GM21515 (cell line): Measurements from ENCODE around the gene RASSF5.
"Not testable (repeated sequence)": the region's sequence is repeated elsewhere in the genome, so short reads cannot be mapped to it uniquely, and the experiment has no call there.

ENCODE experiments used
- ATAC-seq: cut with Tn5 transposase; IDR thresholded peaks from one replicate; pipeline ENCODE4 v1.9.1; 2021; ENCODE audit not compliant: unreplicated experiment

RASSF5 gene

DNA sequence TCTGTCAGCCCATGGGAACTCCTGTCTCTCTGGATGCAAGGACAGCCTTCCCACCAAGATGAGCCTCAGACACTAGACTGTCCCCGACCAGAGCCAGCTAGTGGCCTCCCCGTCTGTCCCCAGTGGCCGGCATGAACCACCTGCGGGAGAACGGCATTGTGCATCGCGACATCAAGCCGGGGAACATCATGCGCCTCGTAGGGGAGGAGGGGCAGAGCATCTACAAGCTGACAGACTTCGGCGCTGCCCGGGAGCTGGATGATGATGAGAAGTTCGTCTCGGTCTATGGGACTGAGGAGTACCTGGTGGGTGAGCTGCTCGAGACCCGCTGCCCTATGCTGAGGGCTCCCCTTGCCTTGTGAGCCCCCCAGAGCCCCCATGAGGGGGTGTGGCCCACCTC is 31.3 kb upstream of the RASSF5 start:
- no peak for ATAC-seq

DNA sequence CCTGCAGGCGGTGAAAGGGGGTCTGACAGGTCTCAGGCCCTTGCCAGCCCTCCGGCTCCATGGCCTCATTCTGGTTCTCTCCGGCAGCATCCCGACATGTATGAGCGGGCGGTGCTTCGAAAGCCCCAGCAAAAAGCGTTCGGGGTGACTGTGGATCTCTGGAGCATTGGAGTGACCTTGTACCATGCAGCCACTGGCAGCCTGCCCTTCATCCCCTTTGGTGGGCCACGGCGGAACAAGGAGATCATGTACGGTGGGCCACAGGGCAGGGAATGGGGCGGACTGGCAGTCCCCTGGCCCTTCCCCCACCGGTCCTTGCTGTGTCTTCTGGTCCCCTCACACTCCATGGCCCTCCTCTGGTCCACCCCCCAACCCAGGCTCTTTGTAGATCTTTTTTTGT is 30.7 kb upstream of the RASSF5 start:
- ATAC-seq: no peak

DNA sequence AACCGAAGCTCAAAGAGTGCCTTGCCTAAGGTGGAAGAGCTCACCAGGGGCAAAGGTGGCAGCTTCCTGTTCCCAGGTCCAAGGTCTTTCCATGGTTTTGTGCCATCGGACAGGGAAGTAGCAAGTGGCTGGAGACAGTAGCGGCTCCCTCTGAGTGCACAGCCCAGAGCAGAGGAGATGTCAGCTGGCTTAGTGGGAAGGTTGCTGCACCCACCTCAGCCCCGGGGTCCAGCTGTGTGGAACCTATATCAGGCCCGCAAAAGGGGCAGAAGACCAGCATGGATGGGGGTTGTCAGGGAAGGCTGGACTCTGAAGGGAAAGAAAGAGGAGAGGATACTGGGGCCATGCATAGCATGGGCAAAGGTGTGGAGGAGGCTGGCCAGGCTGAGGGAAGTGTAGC is 30.2 kb upstream of the RASSF5 start:
- no peak for ATAC-seq

DNA sequence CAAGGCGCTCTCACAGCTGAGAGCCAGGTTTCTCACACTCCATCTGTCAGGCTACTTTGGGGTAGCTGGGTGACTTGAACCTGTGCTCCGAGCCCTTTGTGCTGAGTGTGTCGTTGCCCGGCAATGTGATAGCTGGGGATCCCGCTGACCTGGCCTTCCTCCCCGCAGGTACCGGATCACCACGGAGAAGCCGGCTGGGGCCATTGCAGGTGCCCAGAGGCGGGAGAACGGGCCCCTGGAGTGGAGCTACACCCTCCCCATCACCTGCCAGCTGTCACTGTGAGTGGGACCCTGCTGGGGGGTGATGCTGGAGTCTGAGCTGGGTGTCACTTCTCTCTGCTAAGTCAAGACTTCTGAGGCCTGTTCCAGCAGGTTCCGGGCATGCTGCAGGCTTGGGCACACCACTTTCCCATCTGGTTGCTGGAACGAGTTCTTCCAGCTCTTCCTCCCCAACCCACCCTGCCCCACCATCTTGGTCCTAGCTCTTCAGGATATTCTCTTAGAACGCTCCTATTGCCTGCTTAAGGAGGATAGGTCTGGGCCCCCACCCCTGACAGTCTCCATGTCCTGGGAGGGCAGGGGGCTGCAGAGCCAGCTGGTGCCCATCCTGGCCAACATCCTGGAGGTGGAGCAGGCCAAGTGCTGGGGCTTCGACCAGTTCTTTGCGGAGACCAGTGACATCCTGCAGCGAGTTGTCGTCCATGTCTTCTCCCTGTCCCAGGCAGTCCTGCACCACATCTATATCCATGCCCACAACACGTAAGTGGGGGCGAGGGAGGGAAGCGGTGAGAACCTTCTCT is 29.6 kb upstream of the RASSF5 start:
- ATAC-seq: no peak

DNA sequence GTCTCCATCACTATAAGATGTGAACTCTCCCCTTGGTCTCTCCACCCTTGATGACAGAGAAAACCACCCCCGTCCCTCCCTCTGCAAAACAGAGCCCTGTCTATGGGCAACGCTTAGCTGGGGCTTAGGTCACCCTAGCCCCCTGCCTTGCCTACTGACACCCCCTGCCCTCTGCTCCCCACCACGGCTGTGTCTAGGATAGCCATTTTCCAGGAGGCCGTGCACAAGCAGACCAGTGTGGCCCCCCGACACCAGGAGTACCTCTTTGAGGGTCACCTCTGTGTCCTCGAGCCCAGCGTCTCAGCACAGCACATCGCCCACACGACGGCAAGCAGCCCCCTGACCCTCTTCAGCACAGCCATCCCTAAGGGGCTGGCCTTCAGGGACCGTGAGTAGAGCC is 28.6 kb upstream of the RASSF5 start:
- ATAC-seq: no peak

DNA sequence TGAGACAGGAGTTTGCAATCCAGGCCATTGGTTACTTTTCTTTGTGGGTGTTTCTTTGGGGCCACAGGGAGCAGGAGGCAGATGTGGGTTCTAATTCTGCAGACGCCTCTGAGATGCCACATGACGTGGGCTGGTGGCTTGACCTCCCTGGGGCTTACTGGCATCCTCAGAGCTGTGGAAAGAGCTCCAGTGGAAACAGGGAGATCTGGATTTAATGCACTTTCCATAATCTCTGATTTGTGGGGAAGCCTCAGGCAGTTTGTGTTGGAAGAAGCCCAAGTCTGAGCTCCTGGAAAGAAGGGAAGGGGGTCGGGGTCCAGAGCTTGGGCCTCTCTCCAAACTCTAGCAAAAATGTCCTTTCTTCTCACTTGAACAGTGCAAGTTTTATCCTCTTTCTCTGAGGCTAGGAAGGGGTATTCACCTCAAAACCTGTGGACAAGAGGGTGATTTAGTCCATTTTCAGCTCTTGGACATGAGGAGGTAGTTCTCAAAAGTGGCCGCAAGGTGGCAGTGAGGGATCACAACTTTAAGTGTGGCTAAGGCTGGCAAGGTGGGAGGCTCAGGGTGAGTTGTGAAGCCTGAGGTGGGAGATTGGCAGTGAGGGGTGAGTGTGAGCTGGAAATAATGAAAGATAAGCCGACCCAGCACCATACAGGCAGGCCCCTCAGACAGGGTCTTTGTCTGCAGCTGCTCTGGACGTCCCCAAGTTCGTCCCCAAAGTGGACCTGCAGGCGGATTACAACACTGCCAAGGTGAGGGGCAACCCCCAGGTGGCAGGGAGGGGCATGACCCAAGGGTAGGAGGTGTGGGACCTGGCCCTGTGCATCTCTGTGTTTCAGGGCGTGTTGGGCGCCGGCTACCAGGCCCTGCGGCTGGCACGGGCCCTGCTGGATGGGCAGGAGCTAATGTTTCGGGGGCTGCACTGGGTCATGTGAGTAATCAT is 27.9 kb upstream of the RASSF5 start:
- no peak for ATAC-seq

DNA sequence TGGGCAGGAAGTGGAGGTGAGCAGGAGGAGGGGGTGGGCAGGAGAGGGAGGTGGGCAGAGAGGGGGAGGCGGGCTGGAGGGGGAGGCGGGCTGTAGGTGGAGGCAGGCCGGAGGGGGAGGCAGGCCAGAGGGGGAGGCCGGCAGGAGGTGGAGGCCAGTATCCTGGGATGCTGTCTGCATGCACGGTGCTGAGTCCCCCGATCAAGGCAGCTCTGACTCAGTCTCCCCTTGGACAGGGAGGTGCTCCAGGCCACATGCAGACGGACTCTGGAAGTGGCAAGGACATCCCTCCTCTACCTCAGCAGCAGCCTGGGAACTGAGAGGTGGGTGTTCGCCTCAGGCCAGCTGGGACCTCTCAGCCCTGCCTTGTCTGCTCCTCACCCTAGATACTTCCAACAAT is 27.1 kb upstream of the RASSF5 start:
- ATAC-seq: no peak

DNA sequence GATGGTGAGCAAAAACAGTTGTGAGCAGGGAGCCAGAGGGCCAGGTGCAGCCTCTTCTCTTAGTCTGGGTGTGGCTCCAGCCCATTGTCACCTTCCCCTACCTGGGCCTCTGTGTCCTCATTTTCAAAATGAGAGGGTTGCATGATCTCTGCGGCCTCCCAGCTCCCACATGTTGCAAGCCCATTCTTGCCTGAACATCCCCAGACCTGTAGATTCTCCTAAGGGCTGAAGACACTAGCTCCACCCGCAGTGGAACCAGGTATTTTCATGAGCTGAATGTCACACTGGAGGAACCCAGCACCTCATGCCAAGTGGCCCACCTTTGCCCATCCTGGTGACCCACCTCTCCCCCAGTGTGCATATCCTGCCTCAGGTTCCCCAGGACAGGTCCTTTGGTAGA is 24.7 kb upstream of the RASSF5 start:
- no peak for ATAC-seq

DNA sequence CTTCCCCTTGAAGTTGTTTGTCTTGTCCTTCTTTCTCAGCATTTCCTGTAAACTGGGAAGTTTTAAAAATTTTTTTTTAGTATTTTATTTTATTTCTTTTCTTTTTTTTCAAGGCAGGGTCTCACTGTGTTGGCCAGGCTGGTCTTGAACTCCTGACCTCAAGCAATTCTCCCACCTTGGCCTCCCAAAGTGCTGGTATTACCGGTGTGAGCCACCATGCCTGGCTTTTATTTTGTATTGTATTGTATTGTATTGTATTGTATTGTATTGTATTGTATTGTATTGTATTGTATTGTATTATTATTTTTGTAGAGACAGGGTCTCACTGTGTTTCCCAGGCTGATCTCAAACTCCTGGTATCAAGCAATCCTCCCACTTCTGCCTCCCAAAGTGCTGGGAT is 23.5 kb upstream of the RASSF5 start:
- not testable (repeated sequence) for ATAC-seq

DNA sequence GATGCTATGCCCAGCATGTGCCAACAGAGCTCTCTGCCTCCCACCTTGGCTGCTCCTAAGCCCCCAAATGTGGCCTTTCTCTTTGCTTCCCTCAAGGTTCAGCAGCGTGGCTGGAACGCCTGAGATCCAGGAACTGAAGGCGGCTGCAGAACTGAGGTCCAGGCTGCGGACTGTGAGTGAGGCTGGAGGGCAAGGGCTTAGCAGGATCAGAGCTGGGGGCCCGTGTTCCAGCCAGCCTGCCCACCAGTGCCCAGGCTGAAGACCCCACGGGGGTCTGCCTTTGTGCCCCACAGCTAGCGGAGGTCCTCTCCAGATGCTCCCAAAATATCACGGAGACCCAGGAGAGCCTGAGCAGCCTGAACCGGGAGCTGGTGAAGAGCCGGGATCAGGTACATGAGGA is 22.4 kb upstream of the RASSF5 start:
- ATAC-seq: no peak

DNA sequence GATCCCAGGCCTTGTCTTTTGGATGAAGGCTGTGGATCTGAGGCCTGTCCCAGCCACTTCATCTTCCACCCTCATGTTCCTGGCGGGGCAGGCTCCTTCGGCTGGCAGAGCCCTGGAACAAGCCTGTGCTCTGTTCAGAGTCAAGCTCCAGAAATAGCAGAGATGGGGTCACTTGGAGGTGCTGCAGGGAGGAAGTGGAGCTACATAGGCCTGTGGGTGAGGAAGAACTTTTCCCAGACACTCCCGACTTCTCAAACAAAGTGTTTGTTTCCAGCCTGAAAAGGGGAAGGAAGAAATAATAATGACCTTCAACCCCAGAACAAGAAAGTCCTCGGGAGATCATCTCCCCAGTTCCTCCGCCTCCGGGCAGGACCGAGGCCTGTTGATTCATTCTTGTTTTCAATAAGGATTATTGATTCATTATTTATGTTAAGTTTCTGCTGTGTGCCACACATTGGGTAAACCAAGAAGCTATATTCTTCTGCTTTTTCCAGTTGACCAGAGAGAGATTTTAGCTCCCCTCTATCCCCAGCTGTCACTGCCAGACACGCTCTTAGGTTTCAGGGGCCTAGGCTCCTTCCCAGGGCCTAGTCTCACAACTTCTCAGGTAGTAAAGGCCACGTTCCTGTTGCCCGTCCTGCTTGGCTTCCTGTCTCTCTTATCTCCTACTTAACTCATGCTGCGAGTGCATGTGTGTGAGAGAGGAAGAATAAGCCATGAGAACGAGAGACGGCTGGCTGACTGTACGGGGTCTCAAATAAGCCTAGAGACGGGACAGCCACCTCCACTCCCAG is 20.1 kb upstream of the RASSF5 start:
- ATAC-seq: no peak

DNA sequence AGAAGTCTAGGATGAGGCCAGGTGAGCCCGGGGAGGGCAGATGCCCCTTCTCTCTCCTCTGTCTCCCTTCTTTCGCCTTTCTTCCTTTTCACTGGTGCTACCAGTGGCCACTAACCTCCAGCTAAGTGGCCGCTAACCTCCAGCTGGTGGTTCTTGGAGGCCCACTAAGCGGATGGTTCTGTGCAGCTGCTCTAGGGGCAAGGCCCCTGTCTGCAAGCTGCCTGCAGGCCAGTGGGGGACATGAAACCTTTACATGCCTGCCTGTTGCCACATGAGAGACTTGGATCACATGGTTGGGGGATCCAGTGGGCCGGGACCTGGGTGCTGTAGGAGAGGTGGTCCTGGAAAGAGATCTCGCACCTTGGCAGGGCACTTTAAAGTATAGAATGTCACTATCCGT is 19.4 kb upstream of the RASSF5 start:
- ATAC-seq: no peak

DNA sequence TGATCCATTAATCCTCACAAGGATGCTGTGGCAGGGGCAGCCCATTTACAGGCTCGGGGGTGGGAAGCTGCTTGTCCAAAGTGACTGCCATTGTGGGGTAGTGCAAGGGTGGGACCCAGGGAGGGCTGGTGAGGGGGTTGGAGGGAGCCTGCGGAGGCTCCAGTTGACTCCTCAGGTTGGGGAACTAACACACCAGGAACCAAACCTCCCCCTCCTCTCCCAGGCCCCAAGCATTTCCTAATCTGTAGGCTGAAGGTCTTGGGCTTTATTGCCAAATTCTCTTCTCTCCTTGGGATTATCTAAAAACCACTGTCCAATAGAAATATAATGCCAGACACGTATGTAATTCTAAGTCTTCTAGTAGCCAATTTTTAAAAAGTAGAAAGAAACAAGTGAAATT is 18.9 kb upstream of the RASSF5 start:
- no peak for ATAC-seq

DNA sequence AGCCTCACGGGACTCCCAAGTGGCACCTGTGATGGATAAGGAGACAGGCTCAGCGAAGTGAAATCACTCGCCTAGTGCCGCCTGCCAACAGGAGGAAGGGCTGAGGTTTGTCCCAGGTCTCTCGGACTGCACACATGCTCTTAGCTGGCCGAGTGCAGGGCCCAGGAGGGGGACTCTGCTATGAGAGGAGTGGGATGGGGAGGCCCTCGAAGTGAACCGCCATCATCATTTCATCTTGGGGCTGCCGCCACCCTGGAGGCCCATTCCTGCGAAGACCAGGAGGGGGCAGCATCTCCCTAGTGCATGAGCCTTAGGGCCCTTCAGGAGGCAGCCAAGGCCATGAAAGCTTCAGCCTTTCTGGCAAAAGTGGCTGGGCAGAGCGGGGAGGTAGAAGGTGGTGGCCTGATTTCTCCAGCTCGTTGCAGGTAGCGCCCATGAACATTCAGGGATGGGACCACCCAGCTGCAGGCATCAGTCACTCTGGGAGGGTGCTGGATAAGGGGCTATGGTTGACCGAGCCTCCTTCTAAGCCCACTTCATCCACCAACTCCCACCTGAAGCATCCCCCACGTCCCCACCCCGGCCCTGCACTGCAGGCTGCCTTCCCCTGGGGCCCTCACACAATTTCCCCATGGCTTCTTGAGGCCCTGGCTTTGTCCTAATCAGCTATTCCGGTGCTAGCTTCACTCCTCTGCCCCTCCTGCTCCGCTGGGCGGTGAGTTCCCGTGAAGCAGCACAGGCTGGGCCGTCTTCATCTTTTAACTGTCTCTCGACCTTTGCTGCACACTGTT is 17.2 kb upstream of the RASSF5 start:
- ATAC-seq: no peak

DNA sequence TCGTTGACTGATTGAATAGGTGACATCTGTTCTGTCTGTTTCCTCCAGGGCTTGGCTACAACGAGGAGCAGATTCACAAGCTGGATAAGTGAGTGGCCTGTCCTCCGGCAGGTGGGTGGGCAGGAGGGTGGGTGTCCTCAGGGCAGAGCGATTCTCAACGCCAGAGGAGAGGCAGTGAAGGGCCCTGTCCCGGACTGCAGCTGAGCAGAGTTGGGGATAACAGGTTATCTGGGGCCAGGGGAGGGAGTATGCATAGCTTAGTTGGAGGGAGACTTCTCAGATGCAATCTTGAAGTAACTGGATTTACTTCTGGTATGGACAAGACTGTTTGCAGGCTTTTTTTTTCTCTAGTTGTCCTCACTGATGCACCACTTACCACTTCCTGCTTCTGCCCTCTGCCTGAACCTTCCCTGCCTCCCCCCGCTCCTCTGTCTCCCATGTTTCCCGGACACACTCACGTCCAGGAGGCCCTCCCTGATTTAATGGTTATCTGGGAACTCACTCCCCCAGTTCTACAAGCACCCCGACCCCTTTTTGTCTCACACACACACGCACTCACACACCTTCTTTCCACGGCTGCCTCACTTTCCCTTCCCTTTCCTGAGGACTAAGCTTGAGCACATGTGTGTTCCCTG is 16.4 kb upstream of the RASSF5 start:
- ATAC-seq: no peak

DNA sequence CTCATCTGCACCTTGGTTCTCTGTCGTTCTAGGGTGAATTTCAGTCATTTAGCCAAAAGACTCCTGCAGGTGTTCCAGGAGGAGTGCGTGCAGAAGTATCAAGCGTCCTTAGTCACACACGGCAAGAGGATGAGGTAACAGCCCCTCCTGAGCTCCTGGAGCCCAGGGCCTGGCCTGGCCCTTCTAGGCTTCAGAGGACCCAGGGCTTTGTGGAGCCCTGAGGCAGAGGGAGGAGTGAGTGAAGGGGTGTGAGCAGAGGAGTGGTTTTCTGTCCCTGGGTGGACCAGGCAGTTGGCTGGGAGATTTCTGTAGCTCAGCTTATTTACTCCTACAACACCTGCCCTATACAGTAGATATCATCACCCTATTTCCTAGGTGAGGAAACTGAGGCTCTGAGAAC is 15.7 kb upstream of the RASSF5 start:
- ATAC-seq: no peak

DNA sequence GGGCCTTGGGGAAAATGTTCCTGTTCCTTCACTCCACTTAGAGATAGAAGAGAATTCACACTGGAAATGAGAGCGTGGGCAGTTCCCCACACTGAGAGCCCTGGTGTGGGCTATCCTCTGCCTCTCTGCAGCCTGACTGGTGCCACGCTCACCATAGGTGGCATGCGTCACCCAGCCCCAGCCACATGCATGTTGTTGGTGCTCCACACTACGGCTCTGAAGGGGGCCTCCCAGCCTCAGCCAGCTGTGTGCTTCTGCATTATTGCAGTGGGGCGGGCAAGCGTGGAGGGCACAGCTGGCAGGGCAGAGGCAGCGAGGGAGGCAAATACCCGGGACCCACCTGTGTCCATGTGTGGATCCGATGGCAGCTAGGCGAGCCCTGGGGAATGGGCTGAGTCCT is 14.7 kb upstream of the RASSF5 start:
- ATAC-seq: no peak

DNA sequence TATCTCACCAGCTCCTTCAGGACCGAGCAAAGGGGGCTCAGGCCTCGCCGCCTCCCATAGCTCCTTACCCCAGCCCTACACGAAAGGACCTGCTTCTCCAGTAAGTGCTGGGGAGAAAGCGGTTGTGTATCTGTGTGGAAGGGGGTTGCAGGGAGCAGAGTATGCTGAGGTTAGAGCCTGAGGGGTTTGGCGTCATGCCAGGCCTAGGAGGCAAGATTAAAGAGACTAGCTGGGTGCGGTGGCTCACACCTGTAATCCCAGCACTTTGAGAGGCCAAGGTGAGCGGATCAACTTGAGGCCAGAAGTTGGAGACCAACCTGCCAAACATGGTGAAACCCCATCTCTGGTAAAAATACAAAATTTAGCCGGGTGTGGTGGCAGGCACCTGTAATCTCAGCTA is 14.1 kb upstream of the RASSF5 start:
- ATAC-seq: no peak

DNA sequence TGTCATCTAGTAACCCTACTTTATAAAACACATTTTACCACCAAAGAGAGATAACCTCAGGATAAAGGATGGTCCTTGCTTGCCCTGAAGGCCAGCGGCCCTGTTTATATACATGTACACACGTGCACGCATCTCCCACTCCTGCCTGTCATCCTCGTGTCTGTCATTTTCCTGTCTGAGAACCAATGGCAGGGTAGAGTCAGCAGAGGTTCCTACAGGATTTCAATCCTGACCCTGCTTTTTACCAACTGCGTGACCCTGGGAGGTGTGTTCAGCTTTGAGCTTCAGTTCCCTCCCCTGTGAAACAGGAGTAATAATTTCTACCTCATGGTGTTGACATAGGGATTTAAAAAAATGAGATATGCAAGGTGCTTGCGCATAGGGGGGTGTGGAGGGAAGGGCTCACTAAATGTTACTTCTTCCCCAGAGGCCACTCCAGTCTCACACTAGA is 12.3 kb upstream of the RASSF5 start:
- ATAC-seq: no peak

DNA sequence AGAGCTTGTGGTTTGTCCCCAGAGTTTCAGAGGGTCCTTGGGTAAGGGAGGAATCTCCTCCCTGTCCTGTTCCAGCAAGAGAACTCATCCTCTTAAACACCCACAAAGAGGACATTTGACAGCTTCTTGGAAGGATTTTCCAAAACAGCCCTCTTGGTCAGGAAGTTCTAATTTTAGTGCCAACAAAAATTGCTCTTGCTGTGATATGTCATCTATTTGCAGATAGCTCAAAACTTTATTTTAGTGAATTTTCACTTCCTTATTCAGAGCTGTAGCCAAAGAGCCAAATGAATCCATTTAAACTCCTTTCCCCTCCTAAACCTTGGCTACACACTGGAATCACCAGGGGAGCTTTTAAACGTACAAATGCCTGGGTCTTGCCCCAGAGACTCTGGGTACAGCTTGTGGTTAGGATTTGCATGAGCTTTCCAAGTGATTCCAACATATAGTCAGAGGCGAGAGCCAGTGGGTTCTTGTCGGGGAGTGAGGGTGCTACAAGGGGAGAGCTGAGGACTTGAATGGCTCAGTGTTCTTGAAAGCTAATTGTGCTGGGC is 11.8 kb upstream of the RASSF5 start:
- peak; percentile 26 for ATAC-seq
